Omental fat pad (tissue), 4 donors: ENCODE data around the gene PRKCD. TPM values are rescaled to one million over a fixed set of nuclear protein-coding genes. Genes with fewer than 3 reads are reported as not detected.

ENCODE experiments used
- ATAC-seq: fragments of 150-250 bp; one replicate; pipeline ENCODE4 v1.9.1; 2016; ENCODE audit warnings: mild to moderate bottlenecking, moderate library complexity; ENCODE audit not compliant: low FRiP score
- DNase-seq: peaks from one replicate; pipeline ENCODE4 v3.0.0-alpha.2; 2019; ENCODE audit warnings: low spot score
- total RNA-seq, 4 donors: library from RNA; depleted of rRNA; stranded (reverse); fragments of >200 nt; gene quantifications; one replicate each; pipeline ENCODE4 v1.1.0, GENCODE V29; 2016
- TF ChIP-seq, protein P1 (sequence below), 3 donors: fragments of 450-650 bp; IDR thresholded peaks; one replicate each; pipeline ENCODE4 v1.5.1; 2016 to 2017; ENCODE audit warnings: antibody characterized with exemption in 3 of 3, mild to moderate bottlenecking in 3 of 3, moderate library complexity in 2 of 3

The PRKCD gene
- total RNA-seq, 4 donors from 2014 or later = 21.5 to 39.9 (median 30.3) TPM

DNA sequence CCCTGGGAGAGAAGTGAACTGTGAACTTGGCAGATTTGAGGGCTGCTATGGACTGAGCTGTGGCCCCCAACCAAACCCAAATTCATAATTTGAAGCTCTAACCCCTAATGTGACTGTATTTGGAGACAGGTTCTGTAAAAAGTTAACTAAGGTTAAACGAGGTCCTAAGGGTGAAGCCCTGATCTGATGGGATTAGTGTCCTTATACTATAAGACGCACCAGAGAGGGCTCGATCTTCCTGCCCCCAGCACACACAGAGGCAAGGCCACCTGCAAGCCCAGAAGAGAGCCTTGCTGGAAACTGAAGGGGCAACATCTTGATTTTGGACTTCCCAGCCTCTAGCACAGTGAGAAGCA lies 60.8 kb downstream of the PRKCD start:
- no peak for DNase-seq
- ATAC-seq = no peak
- TF ChIP-seq, protein P1, sequence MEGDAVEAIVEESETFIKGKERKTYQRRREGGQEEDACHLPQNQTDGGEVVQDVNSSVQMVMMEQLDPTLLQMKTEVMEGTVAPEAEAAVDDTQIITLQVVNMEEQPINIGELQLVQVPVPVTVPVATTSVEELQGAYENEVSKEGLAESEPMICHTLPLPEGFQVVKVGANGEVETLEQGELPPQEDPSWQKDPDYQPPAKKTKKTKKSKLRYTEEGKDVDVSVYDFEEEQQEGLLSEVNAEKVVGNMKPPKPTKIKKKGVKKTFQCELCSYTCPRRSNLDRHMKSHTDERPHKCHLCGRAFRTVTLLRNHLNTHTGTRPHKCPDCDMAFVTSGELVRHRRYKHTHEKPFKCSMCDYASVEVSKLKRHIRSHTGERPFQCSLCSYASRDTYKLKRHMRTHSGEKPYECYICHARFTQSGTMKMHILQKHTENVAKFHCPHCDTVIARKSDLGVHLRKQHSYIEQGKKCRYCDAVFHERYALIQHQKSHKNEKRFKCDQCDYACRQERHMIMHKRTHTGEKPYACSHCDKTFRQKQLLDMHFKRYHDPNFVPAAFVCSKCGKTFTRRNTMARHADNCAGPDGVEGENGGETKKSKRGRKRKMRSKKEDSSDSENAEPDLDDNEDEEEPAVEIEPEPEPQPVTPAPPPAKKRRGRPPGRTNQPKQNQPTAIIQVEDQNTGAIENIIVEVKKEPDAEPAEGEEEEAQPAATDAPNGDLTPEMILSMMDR (IDR thresholded peaks at IDR 0.05) = no peak

DNA sequence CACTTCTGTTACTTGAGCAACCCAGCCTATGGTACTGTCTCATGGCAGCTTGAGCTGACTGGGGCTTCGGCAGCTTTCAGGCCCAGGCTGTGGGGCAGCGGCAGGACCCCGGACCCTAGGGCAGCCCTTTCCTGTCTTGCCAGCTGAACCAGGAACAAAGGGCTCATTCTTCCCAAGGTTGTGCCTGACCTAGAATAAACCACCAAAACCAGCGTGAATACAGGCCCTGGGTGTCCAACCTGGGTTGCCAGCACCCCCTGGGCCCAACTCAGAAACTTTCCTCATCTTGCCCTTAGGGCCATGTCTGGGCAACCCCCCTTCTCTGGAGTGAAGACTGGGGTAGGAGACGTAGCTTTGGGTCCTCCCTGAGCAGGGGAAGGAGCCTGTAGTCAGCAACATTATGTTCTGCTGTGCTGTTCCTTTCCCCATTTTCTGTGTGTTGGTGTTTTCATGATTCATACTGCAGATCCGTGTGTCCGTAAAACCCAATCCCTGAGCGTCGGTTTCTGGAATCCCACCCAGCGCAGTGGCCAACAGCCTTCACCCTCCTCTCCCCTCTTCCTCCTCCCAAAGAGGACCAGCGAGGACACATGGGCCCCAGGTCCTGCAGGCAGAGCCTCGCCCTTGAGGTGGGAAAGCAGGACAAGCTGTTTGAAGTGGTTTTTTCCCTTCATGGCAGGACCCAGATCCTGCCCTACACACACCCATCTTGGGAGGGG lies 61.3 kb downstream of the PRKCD start:
- TF ChIP-seq, protein P1 (IDR thresholded peaks at IDR 0.05) = no peak
- ATAC-seq (no peak), DNase-seq (no peak)

DNA sequence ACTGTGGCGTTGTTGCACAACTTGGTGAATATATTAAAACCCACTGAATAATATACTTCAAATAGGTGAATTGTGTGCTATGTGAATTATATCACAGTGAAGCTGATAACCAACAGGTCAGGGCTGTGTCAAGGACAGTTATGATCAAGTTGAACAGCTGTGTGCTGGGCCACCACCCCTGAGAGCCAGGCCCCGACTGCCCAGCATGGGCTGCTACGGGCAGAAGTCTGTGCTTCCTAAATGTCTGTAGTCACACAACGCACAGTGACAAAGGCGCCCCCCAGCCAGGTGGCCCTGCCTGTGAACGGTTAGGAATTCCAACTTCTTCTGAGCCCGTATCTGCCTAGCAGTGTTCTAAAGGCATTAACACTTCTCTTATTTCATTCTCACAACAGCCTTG lies 62.0 kb downstream of the PRKCD start:
- TF ChIP-seq, protein P1 (IDR thresholded peaks at IDR 0.05) = no peak
- no peak for ATAC-seq
- DNase-seq = no peak

DNA sequence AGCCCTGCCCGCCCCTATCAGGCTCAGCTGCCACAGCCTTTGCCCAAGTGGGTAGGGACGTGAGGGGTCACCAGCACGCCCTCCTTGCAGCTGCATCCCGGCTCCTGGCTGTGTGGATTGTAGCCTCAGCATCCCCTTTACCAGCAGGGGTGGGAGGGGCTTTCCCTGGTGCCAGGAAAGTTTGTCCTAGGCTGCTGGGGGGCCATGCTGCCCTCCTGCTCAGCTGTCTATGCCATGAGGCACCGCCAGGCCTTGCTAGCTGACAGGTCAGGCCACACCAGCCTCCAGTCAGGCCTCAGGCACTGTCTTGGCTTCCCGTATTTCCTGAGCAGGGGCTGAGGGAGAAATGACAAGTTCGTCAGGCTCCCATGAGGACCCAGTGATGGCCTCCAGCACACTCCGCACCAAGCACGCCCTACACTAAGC lies 62.5 kb downstream of the PRKCD start:
- no peak for DNase-seq
- TF ChIP-seq, protein P1 (IDR thresholded peaks at IDR 0.05) = no peak
- no peak for ATAC-seq

DNA sequence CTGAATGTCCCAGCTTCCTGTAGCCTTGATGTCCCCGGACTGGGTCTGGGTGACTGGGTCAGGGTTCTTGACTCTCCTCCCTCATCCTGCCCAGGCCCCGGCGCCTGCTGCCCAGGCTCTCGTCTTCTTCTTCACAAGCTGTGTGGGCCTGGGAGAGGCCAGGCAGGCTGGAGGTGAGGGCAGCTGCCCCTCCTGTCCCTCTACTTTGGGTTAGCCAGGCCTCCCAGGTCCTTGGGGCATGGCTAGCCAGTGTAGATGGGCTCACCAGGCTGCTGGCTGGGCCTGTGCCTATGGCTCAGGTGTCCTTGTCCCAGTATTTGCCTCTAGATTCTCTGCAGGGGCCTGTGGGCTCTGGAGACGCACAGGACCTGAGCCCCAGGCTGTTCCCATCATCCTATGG lies 63.0 kb downstream of the PRKCD start:
- ATAC-seq = no peak
- TF ChIP-seq, protein P1 (IDR thresholded peaks at IDR 0.05) = no peak
- no peak for DNase-seq

DNA sequence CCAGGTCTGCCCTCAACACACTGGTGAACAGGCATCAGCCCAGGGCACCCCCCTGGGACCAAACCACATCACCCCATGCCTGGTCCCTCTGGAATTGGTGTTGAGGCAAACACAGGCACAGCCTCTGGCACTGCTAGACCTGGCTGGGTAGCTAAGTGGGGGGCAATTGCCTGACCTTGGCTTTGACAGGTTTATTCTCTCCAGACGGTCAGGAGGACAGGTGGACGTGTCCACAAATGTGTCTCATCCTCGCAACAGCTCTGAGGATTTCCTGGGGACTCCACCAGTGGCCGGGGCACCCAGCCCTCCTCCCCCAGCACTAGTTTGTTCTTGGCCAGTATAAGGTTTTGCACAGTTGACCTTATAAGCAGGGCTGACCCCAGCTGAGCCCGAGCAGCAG lies 63.5 kb downstream of the PRKCD start:
- ATAC-seq = no peak
- TF ChIP-seq, protein P1 (IDR thresholded peaks at IDR 0.05) = no peak
- no peak for DNase-seq

DNA sequence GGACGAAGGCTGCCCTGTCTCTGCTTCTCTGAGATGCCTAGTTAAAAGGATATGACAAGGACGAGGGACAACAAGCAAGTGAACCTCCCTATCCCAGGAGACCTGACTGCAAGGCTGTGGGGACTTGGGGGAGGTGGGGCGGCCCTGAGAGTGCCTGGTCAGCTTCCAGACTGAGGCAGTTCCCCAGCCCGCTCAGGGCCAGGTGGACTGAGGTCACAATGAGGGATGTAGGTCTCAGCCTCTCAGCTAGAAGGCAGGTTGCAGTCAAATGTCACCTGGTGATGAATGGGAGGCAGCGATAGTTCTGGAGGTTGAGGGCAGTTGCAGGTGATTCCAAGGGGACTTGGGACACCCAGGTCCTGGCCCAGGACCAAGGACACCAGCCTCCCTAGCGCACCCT lies 64.2 kb downstream of the PRKCD start:
- ATAC-seq (no peak), DNase-seq (no peak)
- TF ChIP-seq, protein P1 (IDR thresholded peaks at IDR 0.05) = no peak
